Middle frontal gyrus (tissue), 1 donor: ENCODE data around the gene HIP1.
"Not testable (repeated sequence)": the region's sequence is repeated elsewhere in the genome, so short reads cannot be mapped to it uniquely, and the experiment has no call there.

Source experiments
- DNase-seq: peaks from one replicate; pipeline ENCODE4 v3.0.0-alpha.2; 2015; ENCODE audit warnings: low spot score; ENCODE audit errors: extremely low spot score

HIP1 gene

GRCh38 chr7:75686551-75686950 is 52.2 kb downstream of the HIP1 start:
- DNase-seq: no peak

- DNase-seq: not testable (repeated sequence)
Measured at GRCh38 chr7:75682052-75682451, 56.7 kb downstream of the HIP1 start.

GRCh38 chr7:75679060-75679459 is 59.7 kb downstream of the HIP1 start:
- DNase-seq: no peak

GRCh38 chr7:75669579-75669978 is 69.2 kb downstream of the HIP1 start:
- DNase-seq: no peak

GRCh38 chr7:75667938-75668337 is 70.8 kb downstream of the HIP1 start:
- no peak for DNase-seq

GRCh38 chr7:75663302-75663907 is 75.3 kb downstream of the HIP1 start:
- no peak for DNase-seq

GRCh38 chr7:75662579-75663301 is 76.0 kb downstream of the HIP1 start:
- DNase-seq: no peak

GRCh38 chr7:75660566-75661215 is 78.0 kb downstream of the HIP1 start:
- no peak for DNase-seq

GRCh38 chr7:75658802-75659201 is 79.9 kb downstream of the HIP1 start:
- DNase-seq: no peak

GRCh38 chr7:75658369-75658768 is 80.4 kb downstream of the HIP1 start:
- no peak for DNase-seq

GRCh38 chr7:75657866-75658265 is 80.9 kb downstream of the HIP1 start:
- DNase-seq: no peak

- no peak for DNase-seq
Measured at GRCh38 chr7:75656740-75657139, 82.0 kb downstream of the HIP1 start.

- DNase-seq: no peak
Measured at GRCh38 chr7:75655536-75655935, 83.2 kb downstream of the HIP1 start.

- no peak for DNase-seq
Measured at GRCh38 chr7:75654855-75655254, 83.9 kb downstream of the HIP1 start.

- no peak for DNase-seq
Measured at GRCh38 chr7:75653651-75654050, 85.1 kb downstream of the HIP1 start.

GRCh38 chr7:75652788-75653187 is 86.0 kb downstream of the HIP1 start:
- no peak for DNase-seq

GRCh38 chr7:75650681-75651080 is 88.1 kb downstream of the HIP1 start:
- no peak for DNase-seq

GRCh38 chr7:75650062-75650461 is 88.7 kb downstream of the HIP1 start:
- DNase-seq: no peak

- no peak for DNase-seq
Measured at GRCh38 chr7:75649462-75649861, 89.3 kb downstream of the HIP1 start.

- DNase-seq: no peak
Measured at GRCh38 chr7:75647709-75648438, 90.9 kb downstream of the HIP1 start.

- DNase-seq: no peak
Measured at GRCh38 chr7:75646571-75647102, 92.1 kb downstream of the HIP1 start.

- DNase-seq: no peak
Measured at GRCh38 chr7:75645570-75645969, 93.2 kb downstream of the HIP1 start.
